Measurements from ENCODE around the gene MSL1. TPM values are rescaled to one million over a fixed set of nuclear protein-coding genes. Genes with fewer than 3 reads are reported as not detected.

Gene MSL1
- total and polyA plus RNA-seq, 8 donors, result 29.3 to 322 (median 68.4) TPM

DNA sequence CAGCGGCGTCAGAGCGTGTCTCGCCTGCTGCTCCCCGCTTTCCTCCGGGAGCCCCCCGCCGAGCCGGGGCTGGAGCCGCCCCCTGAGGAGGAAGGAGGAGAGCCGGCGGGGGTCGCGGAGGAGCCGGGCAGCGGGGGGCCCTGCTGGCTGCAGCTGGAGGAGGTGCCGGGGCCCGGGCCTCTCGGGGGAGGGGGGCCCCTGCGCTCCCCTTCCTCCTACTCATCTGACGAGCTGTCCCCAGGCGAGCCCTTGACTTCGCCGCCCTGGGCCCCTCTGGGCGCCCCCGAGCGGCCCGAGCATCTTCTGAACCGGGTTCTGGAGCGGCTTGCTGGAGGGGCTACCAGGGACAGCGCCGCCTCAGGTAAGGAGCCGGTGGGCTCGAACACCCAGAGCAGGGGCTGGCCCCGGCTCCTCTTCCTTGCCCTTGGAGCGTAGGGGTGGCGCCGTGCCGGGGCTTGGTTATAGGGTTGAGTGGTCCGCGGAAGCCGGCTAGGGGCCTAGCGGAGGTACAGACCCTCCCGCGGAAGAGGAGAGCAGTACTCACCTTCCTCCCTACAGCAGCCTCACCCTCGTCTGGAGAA lies 56.3 kb downstream of the MSL1 start:
- intact Hi-C loops (cut with DNase I; ENCODE audit: low total_unique reads), result no loop called here
- peaks cover 8 to 31% (median 25%) of the 10 kb centered on the region in 4 donors for H3K36me3 ChIP-seq
- peak overlapping the region; percentile 5 to 77 (median 74) for H3K27ac ChIP-seq
- no peaks in the 10 kb centered on the region for H3K9me3 ChIP-seq
- H3K4me1 ChIP-seq, result peaks cover 37 to 57% (median 46%) of the 10 kb centered on the region in 4 donors
- no peak for TF ChIP-seq EP300 (IDR thresholded peaks at IDR 0.05)
- TF ChIP-seq POLR2A (IDR thresholded peaks at IDR 0.05), result no peak
- TF ChIP-seq, protein P1, sequence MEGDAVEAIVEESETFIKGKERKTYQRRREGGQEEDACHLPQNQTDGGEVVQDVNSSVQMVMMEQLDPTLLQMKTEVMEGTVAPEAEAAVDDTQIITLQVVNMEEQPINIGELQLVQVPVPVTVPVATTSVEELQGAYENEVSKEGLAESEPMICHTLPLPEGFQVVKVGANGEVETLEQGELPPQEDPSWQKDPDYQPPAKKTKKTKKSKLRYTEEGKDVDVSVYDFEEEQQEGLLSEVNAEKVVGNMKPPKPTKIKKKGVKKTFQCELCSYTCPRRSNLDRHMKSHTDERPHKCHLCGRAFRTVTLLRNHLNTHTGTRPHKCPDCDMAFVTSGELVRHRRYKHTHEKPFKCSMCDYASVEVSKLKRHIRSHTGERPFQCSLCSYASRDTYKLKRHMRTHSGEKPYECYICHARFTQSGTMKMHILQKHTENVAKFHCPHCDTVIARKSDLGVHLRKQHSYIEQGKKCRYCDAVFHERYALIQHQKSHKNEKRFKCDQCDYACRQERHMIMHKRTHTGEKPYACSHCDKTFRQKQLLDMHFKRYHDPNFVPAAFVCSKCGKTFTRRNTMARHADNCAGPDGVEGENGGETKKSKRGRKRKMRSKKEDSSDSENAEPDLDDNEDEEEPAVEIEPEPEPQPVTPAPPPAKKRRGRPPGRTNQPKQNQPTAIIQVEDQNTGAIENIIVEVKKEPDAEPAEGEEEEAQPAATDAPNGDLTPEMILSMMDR (IDR thresholded peaks at IDR 0.05), result no peak
- no peak for TF ChIP-seq POLR2AphosphoS5 (IDR thresholded peaks at IDR 0.05)
- peak overlapping the region; percentile 52 to 61 (median 59) for H3K4me3 ChIP-seq
- peak in 1 of 2 donors; percentile 44 for DNase-seq
- peaks cover 0 to 8% (median 0%) of the 10 kb centered on the region in 3 donors for H3K27me3 ChIP-seq
- 24 to 54% (median 37%) methylated on average over 4 to 44 of the region's 46 CpGs for WGBS, 5 donors

DNA sequence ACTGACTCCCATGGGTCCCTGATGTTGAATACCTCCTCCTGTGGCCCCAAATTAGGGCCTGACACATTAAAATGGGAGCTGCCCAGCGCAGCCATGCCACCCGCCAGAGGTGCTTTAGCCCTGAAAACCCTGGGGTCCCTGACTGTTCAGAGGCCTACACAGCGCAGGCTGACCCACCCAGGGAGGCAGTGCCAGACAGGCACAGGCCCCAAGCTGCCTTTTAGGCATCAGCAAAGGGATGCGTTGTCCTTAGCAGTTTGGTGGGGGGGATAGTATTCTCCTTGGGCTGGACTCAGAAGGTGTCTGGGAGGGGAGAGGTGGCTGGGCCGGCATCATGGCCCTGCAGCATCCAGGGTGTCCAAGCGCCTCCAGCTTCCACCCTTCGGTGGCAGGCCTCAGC lies 56.9 kb downstream of the MSL1 start:
- Histone ChIP-seq H3K27ac (peak overlapping the region in 4 of 5 donors; percentile 5 to 79 (median 77)), H3K9me3 (no peaks in the 10 kb centered on the region), H3K4me3 (peak overlapping the region in 3 of 4 donors; percentile 52 to 61 (median 60)), H3K27me3 (peaks cover 0 to 8% (median 0%) of the 10 kb centered on the region in 3 donors), H3K4me1 (peaks cover 37 to 57% (median 46%) of the 10 kb centered on the region in 4 donors), H3K36me3 (peaks cover 8 to 25% (median 20%) of the 10 kb centered on the region in 4 donors)
- DNase-seq, result peak in 1 of 2 donors; percentile 17
- WGBS, 5 donors, result 87 to 95% (median 93%) methylated on average over 5 to 7 of the region's 7 CpGs
- intact Hi-C loops (cut with DNase I; ENCODE audit: low total_unique reads), result no loop called here
- TF ChIP-seq, protein P1 (IDR thresholded peaks at IDR 0.05), result no peak
- TF ChIP-seq POLR2A (IDR thresholded peaks at IDR 0.05) (no peak), EP300 (IDR thresholded peaks at IDR 0.05) (no peak), POLR2AphosphoS5 (IDR thresholded peaks at IDR 0.05) (no peak)

DNA sequence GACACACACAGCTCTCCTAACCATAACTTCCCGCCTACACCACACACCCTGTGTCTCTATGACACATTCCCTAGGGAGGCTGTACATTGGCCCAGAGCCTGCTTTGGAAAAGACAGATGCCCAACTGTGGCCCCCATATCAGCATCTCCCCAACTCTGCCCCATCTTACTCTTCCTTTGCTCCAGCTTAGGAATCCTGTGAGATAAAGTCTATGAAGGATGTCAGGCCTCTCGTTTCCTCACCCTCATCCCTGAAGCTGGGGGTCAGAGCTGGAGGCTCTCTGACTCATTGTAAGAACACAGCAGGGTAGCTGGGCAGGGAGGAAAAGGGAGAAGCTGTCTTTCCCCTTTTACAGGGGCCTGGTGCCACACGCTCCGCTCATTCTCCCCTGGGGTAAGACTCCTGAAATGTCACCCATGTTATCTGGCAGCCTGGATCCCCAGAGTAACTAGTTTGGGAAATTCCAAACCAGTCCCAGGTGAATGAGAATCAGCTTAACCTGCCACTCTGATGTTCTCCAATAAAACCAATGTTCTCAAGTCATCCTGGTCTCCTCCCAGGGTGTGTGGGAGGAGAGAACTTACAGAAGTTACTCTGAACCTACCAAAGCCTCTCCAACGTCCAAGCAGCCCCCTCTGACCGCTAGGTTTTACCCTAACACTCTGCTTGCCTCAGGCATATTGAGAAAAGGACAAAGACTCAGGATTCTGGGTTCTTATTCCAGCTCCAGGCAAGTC lies 58.3 kb downstream of the MSL1 start:
- Histone ChIP-seq H3K4me3 (no peak overlapping the region), H3K9me3 (no peaks in the 10 kb centered on the region), H3K27me3 (peaks cover 0 to 8% (median 0%) of the 10 kb centered on the region in 3 donors), H3K27ac (peak overlapping the region; percentile 44 to 79 (median 77)), H3K36me3 (peaks cover 0 to 13% (median 6%) of the 10 kb centered on the region in 4 donors), H3K4me1 (peaks cover 37 to 57% (median 46%) of the 10 kb centered on the region in 4 donors)
- TF ChIP-seq POLR2AphosphoS5 (IDR thresholded peaks at IDR 0.05), result no peak
- TF ChIP-seq POLR2A (IDR thresholded peaks at IDR 0.05), result no peak
- TF ChIP-seq EP300 (IDR thresholded peaks at IDR 0.05), result no peak
- TF ChIP-seq, protein P1 (IDR thresholded peaks at IDR 0.05), result no peak
- intact Hi-C loops (cut with DNase I; ENCODE audit: low total_unique reads), result no loop called here
- peak in 1 of 2 donors; percentile 23 for DNase-seq
- 58 to 72% (median 68%) methylated on average over 6 of the region's 6 CpGs for WGBS, 5 donors

DNA sequence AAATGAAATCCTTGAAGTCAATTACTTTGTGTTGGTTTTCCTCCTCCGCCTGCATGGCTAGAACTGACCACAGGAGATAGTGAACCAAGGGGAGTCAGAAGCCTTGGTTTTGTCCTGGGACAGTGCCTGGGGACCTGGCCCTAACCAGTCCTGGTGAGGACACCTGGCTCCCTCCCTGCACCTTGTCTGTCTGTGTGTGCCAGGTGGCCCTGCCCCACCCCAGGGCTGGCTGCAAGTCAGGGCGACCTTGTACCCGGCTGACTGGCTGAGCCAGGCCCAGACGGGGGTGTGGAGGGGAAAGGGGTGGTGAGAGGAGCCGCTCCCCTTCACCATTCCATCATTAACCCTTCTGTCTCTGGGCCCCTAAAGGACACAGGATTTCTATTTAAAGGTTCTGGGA lies 58.9 kb downstream of the MSL1 start:
- 18 to 53% (median 26%) methylated on average over 3 to 5 of the region's 5 CpGs for WGBS, 5 donors

More for the DNA sequence above, 58.9 kb downstream of the MSL1 start:
- Histone ChIP-seq H3K9me3 (no peaks in the 10 kb centered on the region), H3K27ac (peak overlapping the region; percentile 44 to 79 (median 77)), H3K36me3 (peaks cover 0 to 11% (median 4%) of the 10 kb centered on the region in 4 donors), H3K27me3 (peaks cover 0 to 8% (median 0%) of the 10 kb centered on the region in 3 donors), H3K4me3 (no peak overlapping the region), H3K4me1 (peaks cover 37 to 57% (median 46%) of the 10 kb centered on the region in 4 donors)
- TF ChIP-seq POLR2A (IDR thresholded peaks at IDR 0.05) (no peak), POLR2AphosphoS5 (IDR thresholded peaks at IDR 0.05) (peak in 2 of 3 donors; percentile 28 to 46)
- intact Hi-C loops (cut with DNase I; ENCODE audit: low total_unique reads), result no loop called here
- DNase-seq, result peak; percentile 81 to 83
